Activated T-helper 1 cell treated with anti-CD3 and anti-CD28 coated beads, Interleukin-12 subunit alpha, Interleukin-12 subunit beta, Interleukin-2, Interleukin-4 antibody, amounts not matched to agents 30 ng/mL and 10 ng/mL and 1 ng/mL, durations not matched to agents 14 hours and 24 hours and 36 hours (primary cell): ENCODE measurements around the gene TDRD3. TPM values are rescaled to one million over a fixed set of nuclear protein-coding genes. Genes with fewer than 3 reads are reported as not detected.
"Not testable (repeated sequence)": the region's sequence is repeated elsewhere in the genome, so short reads cannot be mapped to it uniquely, and the experiment has no call there.

Experiments used
- DNase-seq: peaks from one replicate; pipeline ENCODE4 v3.0.0; 2021; ENCODE audit warnings: low spot score
- H3K27ac Mint-ChIP-seq: one replicate; pipeline ENCODE4 v1.8.0; 2021; ENCODE audit warnings: mild to moderate bottlenecking, mixed read lengths
- H3K27me3 Mint-ChIP-seq: one replicate; pipeline ENCODE4 v1.8.0; 2022; ENCODE audit warnings: mild to moderate bottlenecking, moderate library complexity, mixed read lengths; ENCODE audit not compliant: insufficient read depth
- H3K36me3 Mint-ChIP-seq: one replicate; pipeline ENCODE4 v1.8.0; 2021; ENCODE audit warnings: low read depth, mixed read lengths
- H3K4me1 Mint-ChIP-seq: one replicate; pipeline ENCODE4 v1.8.0; 2021; ENCODE audit warnings: low read depth, mixed read lengths
- H3K4me3 Mint-ChIP-seq: one replicate; pipeline ENCODE4 v1.8.0; 2021; ENCODE audit warnings: mild to moderate bottlenecking, moderate library complexity, mixed read lengths
- H3K9me3 Mint-ChIP-seq: one replicate; pipeline ENCODE4 v1.8.0; 2021; ENCODE audit warnings: mixed read lengths
- intact Hi-C: fragments of 100-400 bp; cut with micrococcal nuclease; formaldehyde crosslinking; loops from one replicate; pipeline ENCODE4 v1.15.1; 2024
- total RNA-seq: library from RNA; stranded (reverse); gene quantifications from 2 replicates; pipeline ENCODE4 v1.2.3, GENCODE V29; 2022

TDRD3 gene
- total RNA-seq, 1 donor from 2014 or later, result 20.7 TPM

DNA sequence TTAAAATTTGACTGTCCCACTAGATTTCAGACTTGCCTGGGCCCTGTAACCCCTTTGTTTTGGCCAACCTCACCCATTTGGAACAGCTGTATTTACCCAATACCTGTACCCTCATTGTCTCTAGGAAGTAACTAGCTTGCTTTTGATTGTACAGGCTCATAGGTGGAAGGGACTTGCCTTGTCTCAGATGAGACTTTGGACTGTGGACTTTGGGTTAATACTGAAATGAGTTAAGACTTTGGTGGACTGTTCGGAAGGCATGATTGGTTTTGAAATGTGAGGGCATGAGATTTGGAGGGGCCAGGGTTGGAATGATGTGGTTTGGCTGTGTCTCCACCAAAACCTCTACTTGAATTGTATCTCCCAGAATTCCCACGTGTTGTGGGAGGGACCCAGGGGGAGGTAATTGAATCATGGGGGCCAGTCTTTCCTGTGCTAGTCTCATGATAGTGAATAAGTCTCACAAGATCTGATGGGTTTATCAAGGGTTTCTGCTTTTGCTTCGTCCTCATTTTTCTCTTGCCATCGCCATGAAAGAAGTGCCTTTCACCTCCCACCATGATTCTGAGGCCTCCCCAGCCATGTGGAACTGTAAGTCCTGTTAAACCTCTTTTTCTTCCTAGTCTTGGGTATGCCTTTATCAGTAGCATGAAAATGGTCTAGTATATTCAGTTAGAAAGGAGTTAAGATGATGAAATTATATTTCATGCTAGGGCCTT, 12.7 kb downstream of the TDRD3 start:
- H3K27ac Mint-ChIP-seq, H3K4me3 Mint-ChIP-seq, H3K9me3 Mint-ChIP-seq, H3K27me3 Mint-ChIP-seq, intact Hi-C loops, DNase-seq: not testable (repeated sequence)
- peaks cover 13% of the 10 kb centered on the region for H3K4me1 Mint-ChIP-seq
- H3K36me3 Mint-ChIP-seq, result peaks cover 12% of the 10 kb centered on the region

DNA sequence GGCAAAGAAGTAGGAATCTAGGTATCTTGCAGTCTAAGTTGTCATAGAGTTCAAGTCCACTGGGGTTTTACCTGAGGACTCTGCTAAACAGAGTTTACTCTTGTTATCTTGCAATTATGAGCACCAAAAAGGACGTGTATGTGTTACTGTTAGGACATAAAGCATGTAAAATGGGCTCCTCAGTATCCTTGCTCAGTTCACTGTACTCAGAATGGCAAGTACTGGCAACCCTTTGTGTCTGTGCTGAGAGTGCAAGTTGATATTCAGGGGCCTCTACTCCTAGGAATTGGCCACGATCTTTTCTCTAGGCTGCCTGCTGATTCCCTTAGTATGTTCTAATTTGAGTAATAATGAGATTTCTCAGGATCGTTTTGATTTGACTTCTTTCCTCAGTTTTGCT, 13.3 kb downstream of the TDRD3 start:
- H3K4me1 Mint-ChIP-seq, result peaks cover 13% of the 10 kb centered on the region
- H3K27ac Mint-ChIP-seq, result no peak overlapping the region
- no peak overlapping the region for H3K4me3 Mint-ChIP-seq
- DNase-seq, result no peak
- H3K36me3 Mint-ChIP-seq, result peaks cover 12% of the 10 kb centered on the region
- no peaks in the 10 kb centered on the region for H3K9me3 Mint-ChIP-seq
- intact Hi-C loops, result no loop called here
- H3K27me3 Mint-ChIP-seq, result no peaks in the 10 kb centered on the region

DNA sequence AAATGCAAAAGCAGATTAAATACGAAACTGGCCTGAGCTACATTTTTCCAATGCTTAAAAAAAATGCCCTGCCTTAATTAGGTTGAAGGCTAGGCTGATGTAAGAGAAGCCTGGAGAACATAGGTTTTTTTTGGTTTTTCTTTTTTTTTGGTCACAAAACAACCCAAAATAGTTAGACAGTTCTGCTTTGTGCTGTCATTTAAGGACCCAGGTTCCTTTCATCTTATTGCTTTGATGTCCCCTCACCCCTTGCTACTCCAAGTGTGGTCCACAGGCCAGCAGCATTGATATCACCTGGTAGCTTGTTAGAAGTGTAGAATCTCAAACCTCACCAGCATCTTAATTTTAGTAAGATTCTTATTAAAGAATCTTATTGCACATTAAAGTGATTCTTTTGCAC, 14.4 kb downstream of the TDRD3 start:
- H3K27me3 Mint-ChIP-seq, result no peaks in the 10 kb centered on the region
- H3K4me3 Mint-ChIP-seq, result no peak overlapping the region
- no peak overlapping the region for H3K27ac Mint-ChIP-seq
- H3K9me3 Mint-ChIP-seq, result no peaks in the 10 kb centered on the region
- H3K4me1 Mint-ChIP-seq, result peaks cover 13% of the 10 kb centered on the region
- H3K36me3 Mint-ChIP-seq, result peaks cover 8% of the 10 kb centered on the region
- DNase-seq, result no peak
- intact Hi-C loops, result no loop called here

DNA sequence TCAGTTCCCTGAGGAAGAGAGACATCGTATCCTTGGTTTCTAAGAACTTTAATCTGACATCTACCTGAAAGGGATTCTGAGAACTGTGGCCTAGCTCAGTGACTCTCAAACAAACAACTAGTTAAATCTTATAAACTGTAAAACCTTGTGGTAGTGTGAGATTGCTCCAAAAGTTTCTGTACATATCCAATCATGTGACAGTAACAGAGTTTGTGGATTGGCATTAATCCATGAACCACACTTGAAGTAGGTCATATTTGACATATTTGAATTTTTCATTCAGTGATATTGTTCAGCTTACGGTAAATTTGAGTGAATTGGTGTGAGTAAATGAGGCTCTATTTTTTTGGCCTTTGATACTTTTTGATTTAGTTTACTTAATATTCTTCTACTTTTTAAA, 15.0 kb downstream of the TDRD3 start:
- H3K4me1 Mint-ChIP-seq, result peaks cover 13% of the 10 kb centered on the region
- H3K9me3 Mint-ChIP-seq, result no peaks in the 10 kb centered on the region
- intact Hi-C loops, result no loop called here
- H3K36me3 Mint-ChIP-seq, result peaks cover 7% of the 10 kb centered on the region
- DNase-seq, result no peak
- no peaks in the 10 kb centered on the region for H3K27me3 Mint-ChIP-seq
- no peak overlapping the region for H3K27ac Mint-ChIP-seq
- H3K4me3 Mint-ChIP-seq, result no peak overlapping the region

DNA sequence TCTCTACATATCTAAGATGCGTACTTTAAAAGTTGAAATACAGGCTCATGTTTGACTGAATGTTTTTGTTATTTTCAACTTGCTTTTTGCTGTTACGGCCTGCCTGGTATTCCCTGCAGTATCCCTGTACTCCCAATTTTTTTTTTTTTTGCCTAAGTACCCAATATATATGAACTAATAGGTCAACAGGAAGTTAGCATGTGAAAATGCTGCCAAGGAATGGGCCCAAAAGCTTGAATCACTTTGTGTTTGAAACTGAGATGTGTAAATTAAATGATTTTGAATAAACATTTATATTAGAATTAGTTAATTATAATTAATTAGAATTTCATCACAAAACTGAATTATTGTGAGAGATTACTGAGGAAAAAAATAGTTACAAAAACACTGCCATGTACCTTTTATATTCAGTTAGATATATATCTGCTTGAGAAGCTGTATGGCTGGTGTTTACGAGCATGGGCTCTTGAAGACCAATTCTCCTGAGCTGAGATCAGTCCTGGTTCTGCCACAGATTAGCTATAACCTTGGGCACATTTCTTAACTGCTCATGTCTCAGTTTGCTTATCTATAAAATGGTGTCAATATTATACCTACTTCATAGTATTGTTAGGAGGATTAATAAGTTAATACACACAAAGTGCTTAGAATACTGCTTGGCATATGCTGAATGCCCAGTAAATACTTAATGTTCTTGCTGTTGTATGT, 16.0 kb downstream of the TDRD3 start:
- Mint-ChIP-seq H3K4me3 (no peak overlapping the region), H3K27ac (no peak overlapping the region), H3K27me3 (no peaks in the 10 kb centered on the region), H3K36me3 (peaks cover 7% of the 10 kb centered on the region), H3K4me1 (peaks cover 21% of the 10 kb centered on the region), H3K9me3 (no peaks in the 10 kb centered on the region)
- intact Hi-C loops, result no loop called here
- DNase-seq, result no peak

DNA sequence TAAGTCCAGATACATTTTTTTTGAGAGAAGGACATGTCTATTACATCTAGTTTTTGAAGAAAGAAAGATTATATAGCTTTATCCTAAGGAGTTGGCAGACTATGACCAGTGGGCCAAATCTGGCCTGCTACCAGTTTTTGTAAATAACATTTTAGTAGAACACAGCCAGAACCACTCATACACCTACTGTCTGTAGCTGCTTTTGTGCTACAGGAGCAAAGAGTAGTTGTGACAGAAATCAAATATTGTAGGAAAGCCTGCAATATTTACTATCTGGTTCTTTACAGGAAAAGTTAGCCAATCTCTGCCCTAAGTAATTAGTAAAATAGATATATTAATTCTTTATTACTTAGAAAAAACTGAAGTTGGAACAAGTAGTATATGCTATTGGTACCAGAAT, 17.2 kb downstream of the TDRD3 start:
- Mint-ChIP-seq H3K27me3 (no peaks in the 10 kb centered on the region), H3K4me1 (peaks cover 24% of the 10 kb centered on the region), H3K27ac (no peak overlapping the region), H3K4me3 (no peak overlapping the region), H3K9me3 (no peaks in the 10 kb centered on the region), H3K36me3 (peaks cover 7% of the 10 kb centered on the region)
- DNase-seq, result no peak
- intact Hi-C loops, result no loop called here

DNA sequence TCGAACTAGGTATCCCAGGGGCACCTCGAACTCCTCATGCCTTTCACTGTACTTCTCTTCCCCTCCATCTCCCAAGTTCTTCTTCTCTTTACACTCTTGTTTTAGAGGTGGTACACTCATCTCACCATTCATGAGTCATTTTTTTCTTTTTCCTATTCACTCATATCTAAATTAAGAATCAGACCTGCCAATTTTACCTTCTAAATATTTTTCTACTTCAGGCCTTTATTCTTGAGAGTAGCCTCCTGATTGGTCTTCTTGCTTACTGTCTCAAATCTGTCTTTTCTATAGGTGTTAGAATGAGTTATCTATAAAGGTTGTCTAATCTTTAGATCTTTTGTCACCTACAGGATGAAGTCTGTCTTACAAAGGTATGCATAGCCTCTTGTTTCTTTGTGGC, 20.7 kb downstream of the TDRD3 start:
- Mint-ChIP-seq H3K4me1 (peaks cover 11% of the 10 kb centered on the region), H3K4me3 (no peak overlapping the region), H3K27me3 (no peaks in the 10 kb centered on the region), H3K27ac (no peak overlapping the region), H3K9me3 (no peaks in the 10 kb centered on the region), H3K36me3 (peaks cover 3% of the 10 kb centered on the region)
- intact Hi-C loops, result loop anchor here (2.0 kb wide), 1 partner anchor 21 kb away; the partner anchor contains the start of gene TDRD3
- DNase-seq, result no peak

DNA sequence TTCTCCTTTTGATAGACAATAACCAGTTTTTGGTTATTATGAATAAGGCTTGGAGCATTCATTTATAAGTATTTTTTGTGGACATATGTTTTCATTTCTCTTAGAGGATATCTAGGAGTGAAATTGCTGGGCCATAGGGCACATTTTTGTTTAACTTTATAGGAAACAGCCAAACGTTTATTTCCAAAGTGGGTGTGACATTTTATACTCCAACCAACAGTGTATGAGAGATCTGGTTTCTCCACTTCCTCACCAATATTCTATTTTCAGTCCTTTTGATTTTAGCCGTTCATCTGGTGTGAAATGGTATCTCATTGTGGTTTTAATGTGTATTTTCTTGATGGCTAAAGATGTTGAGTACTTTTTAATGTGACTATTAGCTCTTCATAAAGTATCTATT, 21.9 kb downstream of the TDRD3 start:
- Mint-ChIP-seq H3K36me3 (peaks cover 3% of the 10 kb centered on the region), H3K9me3 (no peaks in the 10 kb centered on the region), H3K27ac (no peak overlapping the region), H3K4me3 (no peak overlapping the region), H3K4me1 (peaks cover 11% of the 10 kb centered on the region), H3K27me3 (no peaks in the 10 kb centered on the region)
- intact Hi-C loops, result no loop called here
- DNase-seq, result no peak

DNA sequence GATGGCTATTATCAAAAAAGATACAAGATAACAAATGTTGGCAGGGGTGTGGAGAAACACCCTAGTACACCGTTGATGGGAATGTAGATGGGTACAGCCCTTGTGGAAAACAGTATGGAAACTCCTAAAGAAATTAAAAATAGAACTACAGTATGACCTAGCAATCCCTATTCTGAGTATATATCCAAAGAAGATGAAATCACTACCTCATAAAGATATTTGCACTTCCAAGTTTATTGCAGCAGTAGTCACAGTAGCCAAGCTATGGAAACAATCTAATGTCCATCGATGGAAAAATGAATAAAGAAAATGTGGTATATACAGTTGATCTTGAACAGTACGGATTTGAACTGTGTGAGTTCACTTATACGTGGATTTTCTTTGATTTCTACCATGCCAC, 28.3 kb downstream of the TDRD3 start:
- intact Hi-C loops, result no loop called here
- no peak for DNase-seq
- H3K36me3 Mint-ChIP-seq, result no peaks in the 10 kb centered on the region
- peaks cover 11% of the 10 kb centered on the region for H3K4me1 Mint-ChIP-seq
- H3K4me3 Mint-ChIP-seq, result no peak overlapping the region
- H3K27ac Mint-ChIP-seq, result no peak overlapping the region
- no peaks in the 10 kb centered on the region for H3K9me3 Mint-ChIP-seq
- H3K27me3 Mint-ChIP-seq, result no peaks in the 10 kb centered on the region

DNA sequence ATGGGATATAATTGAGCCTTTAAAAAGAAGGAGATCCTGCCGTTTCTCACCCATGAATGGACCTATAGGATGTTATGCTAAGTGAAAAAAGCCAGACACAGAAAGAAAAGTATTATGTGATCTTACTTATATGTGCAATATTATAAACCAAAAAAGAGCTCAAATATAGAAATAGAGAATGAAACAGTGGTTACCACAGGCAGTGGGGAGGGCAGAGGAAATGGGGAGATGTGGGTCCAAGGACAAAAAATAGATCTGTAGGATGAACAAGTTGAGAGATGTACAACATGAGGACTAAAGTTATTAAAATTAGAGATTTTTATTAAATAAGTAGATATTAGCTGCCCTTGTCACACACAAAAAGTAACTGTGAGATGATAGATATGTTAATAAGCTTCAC, 29.1 kb downstream of the TDRD3 start:
- Mint-ChIP-seq H3K27me3 (no peaks in the 10 kb centered on the region), H3K4me3 (no peak overlapping the region), H3K4me1 (peaks cover 11% of the 10 kb centered on the region), H3K36me3 (no peaks in the 10 kb centered on the region), H3K9me3 (no peaks in the 10 kb centered on the region), H3K27ac (no peak overlapping the region)
- intact Hi-C loops, result no loop called here
- DNase-seq, result no peak

DNA sequence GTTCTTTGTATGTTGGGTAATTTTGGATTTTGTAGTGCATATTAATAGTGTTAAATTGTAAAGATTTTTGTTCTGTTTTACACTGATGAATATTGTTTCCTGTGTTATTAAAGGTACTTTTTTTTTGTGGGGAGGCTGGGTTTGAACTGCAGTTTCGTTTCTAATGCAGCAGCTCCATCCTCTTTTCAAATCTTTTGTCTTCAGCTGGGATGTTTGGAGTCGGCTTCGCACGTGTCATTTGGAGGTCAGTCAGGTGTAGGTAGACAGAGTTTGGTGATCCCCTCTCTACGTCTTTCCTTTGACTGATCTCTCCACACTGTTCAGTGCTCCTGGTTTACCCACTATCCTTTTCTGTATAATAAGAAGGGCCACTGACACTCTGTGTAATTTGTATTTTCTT, 30.3 kb downstream of the TDRD3 start:
- peaks cover 11% of the 10 kb centered on the region for H3K4me1 Mint-ChIP-seq
- no peak overlapping the region for H3K4me3 Mint-ChIP-seq
- intact Hi-C loops, result no loop called here
- no peaks in the 10 kb centered on the region for H3K9me3 Mint-ChIP-seq
- no peak overlapping the region for H3K27ac Mint-ChIP-seq
- H3K27me3 Mint-ChIP-seq, result no peaks in the 10 kb centered on the region
- no peak for DNase-seq
- no peaks in the 10 kb centered on the region for H3K36me3 Mint-ChIP-seq

DNA sequence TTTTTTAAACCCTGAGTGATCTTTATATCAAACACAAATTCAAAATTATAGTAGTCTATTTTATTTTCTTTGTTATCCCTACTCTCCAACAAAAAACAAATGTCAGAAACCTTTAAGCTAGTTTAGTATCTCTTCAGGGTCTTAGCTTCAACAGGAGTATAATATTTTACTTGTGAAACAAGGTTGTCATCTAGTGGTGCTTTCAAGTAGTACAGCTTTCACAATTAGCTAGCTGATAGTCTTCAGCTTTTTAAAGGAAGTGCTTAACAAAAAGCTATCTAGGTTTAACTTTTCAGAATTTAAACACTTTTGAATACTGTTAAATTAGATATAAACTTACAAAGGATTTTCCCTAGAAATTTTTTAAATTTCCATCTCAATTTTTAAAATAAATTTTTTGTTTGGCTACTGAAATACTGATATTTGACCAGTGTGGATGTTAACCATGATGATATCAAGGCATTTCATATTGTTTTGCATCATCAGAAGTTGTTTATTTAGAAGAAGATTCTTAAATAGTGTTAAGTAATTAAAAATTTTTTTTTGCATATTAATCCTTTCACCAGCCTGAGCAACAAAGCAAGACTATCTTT, 34.2 kb downstream of the TDRD3 start:
- no peak overlapping the region for H3K4me3 Mint-ChIP-seq
- H3K36me3 Mint-ChIP-seq, result no peaks in the 10 kb centered on the region
- H3K27me3 Mint-ChIP-seq, result no peaks in the 10 kb centered on the region
- H3K27ac Mint-ChIP-seq, result no peak overlapping the region
- H3K9me3 Mint-ChIP-seq, result peaks cover 3% of the 10 kb centered on the region
- peaks cover 17% of the 10 kb centered on the region for H3K4me1 Mint-ChIP-seq
- intact Hi-C loops, result loop anchor here (1.0 to 10.0 kb wide), 6 partner anchors 33 to 1040 kb away; partner anchors contain the start of gene DIAPH3
- DNase-seq, result no peak

DNA sequence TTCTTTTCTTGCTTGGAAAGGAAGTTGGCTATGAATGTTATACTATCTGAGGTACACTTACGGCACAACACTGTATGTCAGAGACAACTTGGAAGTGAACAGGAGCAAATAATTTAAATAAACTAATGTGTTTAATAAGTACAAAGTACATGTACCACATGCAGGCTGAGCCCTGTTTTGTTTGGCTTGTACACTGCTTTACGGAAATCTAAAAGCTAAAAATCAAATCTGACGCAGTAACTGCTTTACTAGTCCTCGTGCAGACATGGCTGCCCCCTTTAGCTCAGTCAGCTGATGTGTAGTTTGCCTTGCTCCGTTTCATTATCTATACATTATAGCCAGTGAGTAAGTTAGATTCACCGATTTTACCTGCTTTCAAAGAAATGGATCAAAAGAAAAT, 36.5 kb downstream of the TDRD3 start:
- Mint-ChIP-seq H3K4me1 (peaks cover 12% of the 10 kb centered on the region), H3K9me3 (peaks cover 3% of the 10 kb centered on the region), H3K36me3 (no peaks in the 10 kb centered on the region), H3K4me3 (no peak overlapping the region), H3K27me3 (no peaks in the 10 kb centered on the region), H3K27ac (no peak overlapping the region)
- DNase-seq, result no peak
- intact Hi-C loops, result loop anchor here (10.0 kb wide), 1 partner anchor 269 kb away; the partner anchor contains the start of gene DIAPH3
